Testis (tissue), 2 donors: ENCODE data around the gene KCNQ1.

ENCODE experiments used
- CTCF ChIP-seq, 3 experiments: fragments of 450-650 bp in 2 of 3; fragments of 200-600 bp in 1 of 3; sonication (generic) in 1 of 3; IDR thresholded peaks; one replicate each; pipeline ENCODE4 v1.5.1; 2016 to 2019; ENCODE audit warnings: antibody characterized with exemption in 3 of 3, mild to moderate bottlenecking in 2 of 3, moderate library complexity in 1 of 3
- POLR2A ChIP-seq: fragments of 450-650 bp; IDR thresholded peaks from one replicate; pipeline ENCODE4 v1.6.1; 2017; ENCODE audit warnings: antibody characterized with exemption, mild to moderate bottlenecking, moderate library complexity

GRCh38 chr11:2591805-2592204 lies 147.0 kb downstream of the KCNQ1 start:
- no peak for TF ChIP-seq CTCF (IDR thresholded peaks at IDR 0.05)
- no peak for TF ChIP-seq POLR2A
